Measurements from ENCODE around the gene KCNA10.

Gene KCNA10

GRCh38 chr1:110474444-110474843, 44.5 kb downstream of the KCNA10 start:
- TF ChIP-seq CTCF (IDR thresholded peaks at IDR 0.05; ENCODE audit: borderline replicate concordance, control extremely low read depth, extremely low read depth, insufficient read depth, missing control alignments): no peak
- no peak for DNase-seq (ENCODE audit: low spot score)
- in situ Hi-C loops (cut with MboI; ENCODE audit: low sequenced_read_pairs, unreplicated experiment): no loop called here

- no peak for TF ChIP-seq CTCF (IDR thresholded peaks at IDR 0.05; ENCODE audit: borderline replicate concordance, control extremely low read depth, extremely low read depth, insufficient read depth, missing control alignments)
- in situ Hi-C loops (cut with MboI; ENCODE audit: low sequenced_read_pairs, unreplicated experiment): no loop called here
- no peak for DNase-seq (ENCODE audit: low spot score)
These were observed 46.4 kb downstream of the KCNA10 start for GRCh38 chr1:110472546-110472945.

- in situ Hi-C loops (cut with MboI; ENCODE audit: low sequenced_read_pairs, unreplicated experiment): no loop called here
- no peak for DNase-seq (ENCODE audit: low spot score)
- TF ChIP-seq CTCF (IDR thresholded peaks at IDR 0.05; ENCODE audit: borderline replicate concordance, control extremely low read depth, extremely low read depth, insufficient read depth, missing control alignments): no peak
These were observed 47.8 kb downstream of the KCNA10 start for GRCh38 chr1:110471131-110471530.
